ENCODE measurements around the gene WDR7.

The WDR7 gene

GRCh38 chr18:56804395-56804794 is 153.2 kb downstream of the WDR7 start:
- H3K4me1 ChIP-seq, result no peaks in the 10 kb centered on the region

GRCh38 chr18:56807901-56808300 is 156.7 kb downstream of the WDR7 start:
- no peak overlapping the region for H3K4me3 ChIP-seq (ENCODE audit: low read depth, low read length)
- H3K27ac ChIP-seq, result no peak overlapping the region
- no peak overlapping the region for H2AFZ ChIP-seq
- H3K9ac ChIP-seq, result no peak overlapping the region
- H3K9me3 ChIP-seq (ENCODE audit: control insufficient read depth, low read length), result no peaks in the 10 kb centered on the region
- TF ChIP-seq CTCF (IDR thresholded peaks at IDR 0.05), result no peak
- H3K79me2 ChIP-seq, result no peaks in the 10 kb centered on the region
- no peaks in the 10 kb centered on the region for H3K4me1 ChIP-seq
- H3K4me2 ChIP-seq (ENCODE audit: low read length), result no peak overlapping the region
- H3K27me3 ChIP-seq (ENCODE audit: control insufficient read depth, insufficient read depth, low read length), result no peaks in the 10 kb centered on the region
- H3K36me3 ChIP-seq (ENCODE audit: control insufficient read depth, insufficient read depth, low read length), result no peaks in the 10 kb centered on the region

More at GRCh38 chr18:56804395-56804794, 153.2 kb downstream of the WDR7 start:
- Histone ChIP-seq H3K9me3 (ENCODE audit: control insufficient read depth, low read length) (no peaks in the 10 kb centered on the region), H3K4me2 (ENCODE audit: low read length) (no peak overlapping the region), H3K27me3 (ENCODE audit: control insufficient read depth, insufficient read depth, low read length) (no peaks in the 10 kb centered on the region), H3K9ac (no peak overlapping the region), H3K79me2 (no peaks in the 10 kb centered on the region), H3K36me3 (ENCODE audit: control insufficient read depth, insufficient read depth, low read length) (no peaks in the 10 kb centered on the region), H3K27ac (no peak overlapping the region), H3K4me3 (ENCODE audit: low read depth, low read length) (no peak overlapping the region), H2AFZ (no peak overlapping the region)
- TF ChIP-seq CTCF (IDR thresholded peaks at IDR 0.05), result no peak

- H3K9ac ChIP-seq, result no peak overlapping the region
- H3K4me2 ChIP-seq (ENCODE audit: low read length), result no peak overlapping the region
- H3K9me3 ChIP-seq (ENCODE audit: control insufficient read depth, low read length), result no peaks in the 10 kb centered on the region
- H3K4me1 ChIP-seq, result no peaks in the 10 kb centered on the region
- H3K36me3 ChIP-seq (ENCODE audit: control insufficient read depth, insufficient read depth, low read length), result no peaks in the 10 kb centered on the region
- no peaks in the 10 kb centered on the region for H3K79me2 ChIP-seq
- no peak overlapping the region for H3K4me3 ChIP-seq (ENCODE audit: low read depth, low read length)
- H3K27ac ChIP-seq, result no peak overlapping the region
- no peak overlapping the region for H2AFZ ChIP-seq
- TF ChIP-seq CTCF (IDR thresholded peaks at IDR 0.05), result no peak
- H3K27me3 ChIP-seq (ENCODE audit: control insufficient read depth, insufficient read depth, low read length), result no peaks in the 10 kb centered on the region
Measured at GRCh38 chr18:56812674-56813073, 161.5 kb downstream of the WDR7 start.

- H3K4me2 ChIP-seq (ENCODE audit: low read length), result no peak overlapping the region
- H3K27ac ChIP-seq, result no peak overlapping the region
- TF ChIP-seq CTCF (IDR thresholded peaks at IDR 0.05), result no peak
- no peaks in the 10 kb centered on the region for H3K4me1 ChIP-seq
- H2AFZ ChIP-seq, result no peak overlapping the region
- H3K9me3 ChIP-seq (ENCODE audit: control insufficient read depth, low read length), result no peaks in the 10 kb centered on the region
- no peaks in the 10 kb centered on the region for H3K27me3 ChIP-seq (ENCODE audit: control insufficient read depth, insufficient read depth, low read length)
- no peaks in the 10 kb centered on the region for H3K36me3 ChIP-seq (ENCODE audit: control insufficient read depth, insufficient read depth, low read length)
- no peaks in the 10 kb centered on the region for H3K79me2 ChIP-seq
- H3K9ac ChIP-seq, result no peak overlapping the region
- no peak overlapping the region for H3K4me3 ChIP-seq (ENCODE audit: low read depth, low read length)
Measured at GRCh38 chr18:56815926-56816325, 164.8 kb downstream of the WDR7 start.

GRCh38 chr18:56823986-56824565 is 172.9 kb downstream of the WDR7 start:
- TF ChIP-seq CTCF (IDR thresholded peaks at IDR 0.05), result no peak
- no peak overlapping the region for H3K4me3 ChIP-seq (ENCODE audit: low read depth, low read length)
- no peak overlapping the region for H3K9ac ChIP-seq
- H3K36me3 ChIP-seq (ENCODE audit: control insufficient read depth, insufficient read depth, low read length), result no peaks in the 10 kb centered on the region
- H3K4me2 ChIP-seq (ENCODE audit: low read length), result no peak overlapping the region
- no peaks in the 10 kb centered on the region for H3K4me1 ChIP-seq
- no peak overlapping the region for H2AFZ ChIP-seq
- H3K27me3 ChIP-seq (ENCODE audit: control insufficient read depth, insufficient read depth, low read length), result no peaks in the 10 kb centered on the region
- no peak overlapping the region for H3K27ac ChIP-seq
- no peaks in the 10 kb centered on the region for H3K79me2 ChIP-seq
- no peaks in the 10 kb centered on the region for H3K9me3 ChIP-seq (ENCODE audit: control insufficient read depth, low read length)

Data from parathyroid adenoma (tissue), 2 donors.